HG03442 (cell line): ENCODE data around the gene GOLPH3.
A peak's percentile ranks its signal among the peaks of the same experiment; 100 is the strongest.
"Not testable (repeated sequence)": the region's sequence is repeated elsewhere in the genome, so short reads cannot be mapped to it uniquely, and the experiment has no call there.

ENCODE experiments used
- ATAC-seq: cut with Tn5 transposase; IDR thresholded peaks from one replicate; pipeline ENCODE4 v1.9.1; 2021; ENCODE audit warnings: mild to moderate bottlenecking, moderate library complexity; ENCODE audit not compliant: unreplicated experiment

Gene GOLPH3

DNA sequence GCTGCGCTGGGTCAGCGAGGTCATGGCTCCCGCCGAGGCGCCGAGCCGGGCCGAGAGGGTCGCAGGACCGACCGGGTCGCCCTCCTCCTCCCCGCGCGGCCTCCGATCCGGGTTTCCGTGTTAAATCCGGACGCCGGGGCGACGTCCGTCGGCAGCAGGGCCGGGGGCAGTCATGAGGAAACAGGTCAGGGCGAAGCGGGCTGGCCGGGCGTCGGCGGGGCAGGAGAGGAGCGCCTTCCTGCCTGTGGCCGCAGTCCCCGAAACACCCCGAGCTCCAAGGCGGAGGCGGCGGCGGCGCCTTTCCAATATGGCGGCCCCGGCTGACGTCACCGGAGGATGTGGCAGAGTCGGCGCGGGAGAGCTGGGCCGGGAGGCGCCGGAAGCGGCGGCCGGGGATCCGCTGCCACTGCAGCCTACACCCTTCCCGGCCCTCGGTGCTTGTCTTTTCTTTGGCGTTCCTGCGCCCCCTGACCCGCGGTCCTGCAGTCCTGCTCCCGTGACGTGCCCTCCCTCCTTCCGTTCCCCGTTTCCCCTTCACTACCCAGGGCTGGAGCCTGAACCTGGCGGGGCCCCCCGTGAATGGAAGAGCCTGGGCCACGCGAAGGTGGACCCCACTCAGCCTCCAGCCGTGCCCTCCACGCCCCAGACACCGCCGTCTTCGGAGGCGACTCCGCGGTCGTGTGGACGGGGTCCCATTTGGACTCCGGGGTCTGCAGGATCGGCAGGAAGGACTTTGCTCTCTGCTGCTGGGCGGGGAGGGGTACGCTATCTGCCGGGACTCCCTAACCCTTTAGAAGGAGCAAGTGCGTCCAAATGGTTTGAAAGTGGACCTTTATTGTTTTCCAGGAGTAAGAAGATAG lies at the start of gene GOLPH3:
TSS of gene GOLPH3 (minus strand) at position 309 of the 860 bp plus-strand sequence. CDS start at position 24, 285 bp downstream.
- ATAC-seq, result peak; percentile 77

- ATAC-seq, result no peak
Measured at GRCh38 chr5:32222723-32223470, 48.8 kb upstream of the GOLPH3 start.

DNA sequence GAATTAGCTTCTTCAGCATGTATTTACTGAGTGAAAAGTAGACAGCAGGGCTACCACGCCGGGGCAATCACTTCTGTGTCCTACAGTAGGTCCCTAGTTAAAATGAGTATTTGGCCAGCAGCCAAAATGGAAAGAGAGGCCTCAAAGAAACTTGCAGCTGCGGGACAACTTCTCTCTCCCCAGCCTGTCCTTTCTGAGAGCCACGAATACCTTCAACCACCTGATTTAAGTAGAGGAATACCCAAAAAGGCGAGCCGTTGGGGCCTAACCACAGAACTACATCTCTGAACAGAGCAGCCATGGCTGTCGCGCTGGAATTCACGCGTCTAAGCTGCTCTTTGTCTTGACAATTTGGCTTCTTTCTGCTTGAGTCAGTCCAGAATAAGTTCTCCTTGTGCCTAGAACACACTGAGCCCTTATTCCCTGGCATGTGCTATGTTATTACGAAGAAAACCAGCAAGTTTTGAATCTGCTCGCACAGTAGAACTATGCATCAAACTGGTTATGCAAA lies 43.8 kb upstream of the GOLPH3 start:
- no peak for ATAC-seq

DNA sequence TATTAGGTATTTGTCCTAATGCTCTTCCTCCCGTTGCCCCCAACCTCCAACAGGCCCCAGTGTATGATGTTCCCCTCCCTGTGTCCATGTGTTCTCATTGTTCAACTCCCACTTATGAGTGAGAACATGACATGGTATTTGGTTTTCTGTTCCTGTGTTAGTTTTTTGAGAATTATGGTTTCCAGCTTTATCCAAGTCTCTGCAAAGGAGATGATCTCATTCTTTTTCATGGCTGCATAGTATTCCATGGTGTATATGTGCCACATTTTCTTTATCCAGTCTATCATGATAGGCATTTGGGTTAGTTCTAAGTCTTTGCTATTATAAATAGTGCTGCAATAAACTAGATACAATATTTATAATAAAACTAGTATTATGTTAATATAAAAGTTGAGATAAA lies 40.2 kb upstream of the GOLPH3 start:
- not testable (repeated sequence) for ATAC-seq

- ATAC-seq, result no peak
Measured at GRCh38 chr5:32210151-32210550, 36.0 kb upstream of the GOLPH3 start.

DNA sequence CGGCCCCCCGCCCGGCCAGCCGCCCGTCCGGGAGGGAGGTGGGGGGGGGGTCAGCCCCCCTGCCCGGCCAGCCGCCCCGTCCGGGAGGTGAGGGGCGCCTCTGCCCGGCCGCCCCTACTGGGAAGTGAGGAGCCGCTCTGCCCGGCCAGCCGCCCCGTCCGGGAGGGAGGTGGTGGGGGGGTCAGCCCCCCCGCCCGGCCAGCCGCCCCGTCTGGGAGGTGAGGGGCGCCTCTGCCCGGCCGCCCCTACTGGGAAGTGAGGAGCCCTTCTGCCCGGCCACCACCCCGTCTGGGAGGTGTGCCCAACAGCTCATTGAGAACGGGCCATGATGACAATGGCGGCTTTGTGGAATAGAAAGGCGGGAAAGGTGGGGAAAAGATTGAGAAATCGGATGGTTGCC lies 34.7 kb upstream of the GOLPH3 start:
- ATAC-seq, result not testable (repeated sequence)

DNA sequence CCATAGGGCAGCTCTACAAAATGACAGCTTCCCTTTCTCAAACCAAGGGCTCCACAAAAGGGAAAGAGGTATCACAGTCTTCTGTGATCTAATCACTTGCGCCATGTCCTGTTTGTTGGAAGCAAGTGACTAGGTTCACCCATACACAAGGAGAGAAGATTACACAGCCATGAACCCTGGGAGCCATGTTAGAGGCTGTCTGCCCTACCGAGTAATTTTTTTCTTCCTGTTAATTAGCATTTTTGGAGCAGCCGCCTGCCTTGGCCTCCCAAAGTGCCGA lies 33.2 kb upstream of the GOLPH3 start:
- no peak for ATAC-seq

GRCh38 chr5:32206509-32207354 lies 32.6 kb upstream of the GOLPH3 start:
- ATAC-seq, result no peak

GRCh38 chr5:32206053-32206452 lies 31.9 kb upstream of the GOLPH3 start:
- no peak for ATAC-seq

GRCh38 chr5:32202394-32202793 lies 28.3 kb upstream of the GOLPH3 start:
- ATAC-seq, result no peak

GRCh38 chr5:32201122-32201753 lies 27.1 kb upstream of the GOLPH3 start:
- ATAC-seq, result no peak

DNA sequence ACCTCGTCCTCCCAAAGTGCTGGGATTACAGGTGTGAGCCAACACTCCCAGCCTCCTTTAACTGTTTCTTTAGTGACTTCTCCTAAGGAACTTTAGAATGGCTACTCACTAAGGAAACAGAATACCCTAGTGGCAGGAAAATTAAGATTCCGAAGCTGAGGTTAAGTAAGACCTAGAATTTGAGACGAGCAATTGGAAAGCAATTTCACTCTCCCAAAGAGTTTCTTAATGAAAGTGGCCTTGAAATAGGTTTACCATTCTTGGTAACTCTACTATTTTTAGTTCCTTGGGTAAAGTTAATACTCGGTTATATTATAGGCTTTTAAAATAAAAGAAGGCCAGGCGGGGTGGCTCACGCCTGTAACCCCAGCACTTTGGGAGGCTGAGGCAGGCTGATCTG lies 22.9 kb upstream of the GOLPH3 start:
- no peak for ATAC-seq

GRCh38 chr5:32195265-32195664 lies 21.1 kb upstream of the GOLPH3 start:
- ATAC-seq, result no peak

DNA sequence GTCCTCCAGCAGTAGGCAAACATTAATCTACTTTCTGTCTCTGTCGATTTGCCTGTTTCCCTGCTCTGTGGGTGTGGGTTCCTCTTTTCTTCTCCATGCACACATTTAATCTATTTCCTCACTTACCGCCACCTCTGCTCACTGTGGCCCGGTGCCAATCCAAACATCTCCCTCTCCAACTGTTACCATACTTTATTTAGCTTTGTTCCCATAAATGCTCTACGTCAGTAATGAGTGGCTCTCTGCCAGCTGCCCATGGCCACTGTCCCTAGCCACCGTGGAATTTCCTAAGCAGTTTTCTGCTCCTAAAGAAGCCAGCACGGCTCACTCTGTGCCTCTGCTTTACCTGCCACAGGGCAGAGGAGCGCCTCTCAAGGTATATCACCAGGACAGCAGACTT lies 19.5 kb upstream of the GOLPH3 start:
- no peak for ATAC-seq

DNA sequence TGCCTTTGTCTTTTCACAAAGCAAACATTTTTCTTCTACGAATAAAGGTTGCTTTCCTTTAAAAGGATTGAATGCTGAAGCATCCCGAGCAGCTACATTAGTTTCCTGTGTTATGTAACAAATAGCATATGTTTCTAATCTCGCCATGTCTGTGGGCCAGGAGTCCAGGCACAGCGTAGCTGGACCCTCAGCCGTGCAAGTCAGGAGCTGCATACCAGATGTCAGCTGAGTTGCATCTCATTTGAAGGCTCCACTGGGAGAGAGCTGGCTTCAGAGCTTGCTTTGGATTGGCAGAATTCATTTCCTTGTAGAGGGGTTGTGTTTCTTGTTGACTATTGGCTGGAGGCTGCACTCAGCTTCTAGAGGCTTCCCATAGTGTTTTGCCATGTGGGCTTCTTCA lies 16.0 kb upstream of the GOLPH3 start:
- no peak for ATAC-seq

DNA sequence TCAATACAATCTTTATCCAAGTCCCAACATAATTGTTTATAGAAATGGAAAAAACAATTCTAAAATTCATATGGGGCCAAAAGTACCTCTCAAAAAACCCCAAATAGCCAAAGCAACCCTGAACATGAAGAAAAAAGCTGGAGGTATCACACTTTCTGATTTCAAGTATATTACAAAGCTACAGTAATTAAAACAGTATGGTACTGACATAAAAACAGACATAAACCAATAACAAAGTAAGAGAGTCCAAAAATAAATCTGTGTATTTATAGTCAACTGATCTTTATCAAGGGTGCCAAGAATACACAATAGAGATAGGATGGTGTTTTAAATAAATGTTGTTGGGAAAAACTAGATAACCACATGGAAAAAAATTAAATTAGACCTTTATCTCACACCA lies 13.6 kb upstream of the GOLPH3 start:
- no peak for ATAC-seq

- ATAC-seq, result peak; percentile 65
Measured at GRCh38 chr5:32182463-32183063, 8.4 kb upstream of the GOLPH3 start.

GRCh38 chr5:32173267-32174010 lies 680 bp downstream of the GOLPH3 start:
- ATAC-seq, result peak; percentile 18

- ATAC-seq, result no peak
Measured at GRCh38 chr5:32172923-32173266, 1.2 kb downstream of the GOLPH3 start.
